Panc1 (cell line): Measurements from ENCODE around the gene YAP1. TPM values are rescaled to one million over a fixed set of nuclear protein-coding genes. Genes with fewer than 3 reads are reported as not detected.

ENCODE experiments used
- ATAC-seq: fragments of 200-7000 bp; cut with Tn5 transposase; 2 replicates; pipeline ENCODE4 v1.9.1; 2020; ENCODE audit warnings: mild to moderate bottlenecking, moderate library complexity
- BruUV-seq: library from RNA; stranded (reverse); fragments of 400-500 nt; replicated peaks from 2 replicates; lab custom pipeline; 2021; lab: Mats Ljungman, UMichigan
- CTCF ChIA-PET: fragments of 300-600 bp; sonication (Branson Sonifier 250); formaldehyde crosslinking; loops from one replicate; lab custom pipeline; 2022; ENCODE audit warnings: antibody characterized with exemption; lab: Charles Lee
- POLR2A ChIA-PET: fragments of 300-600 bp; sonication (Branson Sonifier 250); formaldehyde crosslinking; loops from one replicate; lab custom pipeline; 2022; ENCODE audit warnings: antibody characterized with exemption; lab: Charles Lee
- DNase-seq: peaks from one replicate; pipeline ENCODE4 v3.0.0-alpha.2; 2010; ENCODE audit warnings: low read depth, low spot score
- H3K27ac ChIP-seq: 2 replicates; pipeline ENCODE4 v1.5.1; 2011; ENCODE audit warnings: mild to moderate bottlenecking, low read length, inconsistent platforms
- H3K27me3 ChIP-seq: fragments of 200-500 bp; sonication (Bioruptor generic); 2 replicates; pipeline ENCODE4 v1.6.0; 2014; ENCODE audit warnings: low read length, inconsistent platforms; ENCODE audit not compliant: control insufficient read depth, insufficient read depth
- H3K36me3 ChIP-seq: fragments of 200-500 bp; sonication (Bioruptor generic); 2 replicates; pipeline ENCODE4 v1.5.1; 2014; ENCODE audit warnings: inconsistent platforms, mild to moderate bottlenecking, low read length, moderate library complexity; ENCODE audit not compliant: control insufficient read depth, insufficient read depth
- H3K4me1 ChIP-seq: 2 replicates; pipeline ENCODE4 v1.5.1; 2011; ENCODE audit warnings: inconsistent platforms, mild to moderate bottlenecking, low read length, moderate library complexity; ENCODE audit not compliant: control insufficient read depth, insufficient read depth
- H3K4me3 ChIP-seq, 2 experiments: 2 replicates each; pipeline ENCODE4 v1.5.1; 2011 to 2012; ENCODE audit warnings: low read depth in 2 of 2, low read length in 2 of 2, mild to moderate bottlenecking in 2 of 2, inconsistent platforms in 1 of 2, moderate library complexity in 1 of 2
- H3K9me3 ChIP-seq: fragments of 200-500 bp; sonication (Bioruptor generic); 2 replicates; pipeline ENCODE4 v1.5.1; 2014; ENCODE audit warnings: low read depth, mild to moderate bottlenecking, inconsistent platforms, low read length, moderate library complexity; ENCODE audit not compliant: control insufficient read depth, insufficient read depth
- CTCF ChIP-seq: fragments of 450-650 bp; IDR thresholded peaks from 2 replicates; pipeline ENCODE4 v1.5.1; 2017; ENCODE audit warnings: mild to moderate bottlenecking
- POLR2AphosphoS5 ChIP-seq: IDR thresholded peaks from 2 replicates; pipeline ENCODE4 v1.6.1; 2012; ENCODE audit warnings: mild to moderate bottlenecking, low read depth, low read length, moderate library complexity
- REST ChIP-seq, 2 experiments: IDR thresholded peaks; 2 replicates each; pipeline ENCODE4 v1.6.1; 2011 to 2012; ENCODE audit warnings: low read depth in 2 of 2, control low read depth in 1 of 2, low read length in 1 of 2, mild to moderate bottlenecking in 1 of 2, moderate library complexity in 1 of 2; ENCODE audit not compliant: insufficient read depth in 1 of 2
- SIN3A ChIP-seq: IDR thresholded peaks from 2 replicates; pipeline ENCODE4 v1.6.1; 2012; ENCODE audit warnings: low read depth, mild to moderate bottlenecking, low read length, moderate library complexity, borderline replicate concordance; ENCODE audit not compliant: insufficient read depth
- TCF7L2 ChIP-seq: IDR thresholded peaks from 2 replicates; pipeline ENCODE4 v1.6.1; 2011; ENCODE audit warnings: mild to moderate bottlenecking, low read depth, low read length, inconsistent platforms
- in situ Hi-C: cut with HindIII; loops from 2 replicates; pipeline ENCODE4 v1.10.0; 2016; ENCODE audit warnings: low sequenced_read_pairs, low pct_unique_long_range_greater_than_20kb
- intact Hi-C: fragments of 100-400 bp; cut with micrococcal nuclease; formaldehyde crosslinking; loops from one replicate; pipeline ENCODE4 v1.10.0; 2022; ENCODE audit not compliant: unreplicated experiment
- total RNA-seq: library from RNA; stranded (reverse); gene quantifications from one replicate; pipeline ENCODE4 v1.2.1, GENCODE V29; 2021; ENCODE audit not compliant: unreplicated experiment

Gene YAP1
- total RNA-seq, 1 experiment from 2014 or later, result 158 TPM

- H3K4me3 ChIP-seq, result no peak overlapping the region
- in situ Hi-C loops (no loop called here), intact Hi-C loops (no loop called here)
- H3K36me3 ChIP-seq, result peaks cover 2% of the 10 kb centered on the region; the same call in 1 of the 2 replicates
- no peaks in the 10 kb centered on the region for H3K9me3 ChIP-seq
- no peak for DNase-seq
- no peak overlapping the region for H3K27ac ChIP-seq
- no peak for ATAC-seq
- H3K4me1 ChIP-seq, result 0 out of 2 replicates have a peak, but pooled peaks cover 2% of the 10 kb centered on the region
- CTCF ChIA-PET, result no interaction called here
- no peaks in the 10 kb centered on the region for H3K27me3 ChIP-seq
- POLR2A ChIA-PET, result no interaction called here
- no TSS peak for BruUV-seq
- no peak for TF ChIP-seq POLR2AphosphoS5
- TF ChIP-seq TCF7L2, result no peak
- TF ChIP-seq CTCF, result no peak
- TF ChIP-seq SIN3A, result no peak
- TF ChIP-seq REST (IDR thresholded peaks at IDR 0.05; ENCODE audit: insufficient read depth in 1 of 2, low read depth in 2 of 2, low read length in 1 of 2), result no peak
Observed at GRCh38 chr11:102237096-102237735, 127.0 kb downstream of the YAP1 start.

GRCh38 chr11:102238391-102238821 lies 128.2 kb downstream of the YAP1 start:
- CTCF ChIA-PET, result no interaction called here
- TF ChIP-seq TCF7L2, result no peak
- no peak for TF ChIP-seq SIN3A
- TF ChIP-seq REST (IDR thresholded peaks at IDR 0.05; ENCODE audit: insufficient read depth in 1 of 2, low read depth in 2 of 2, low read length in 1 of 2), result no peak
- TF ChIP-seq POLR2AphosphoS5, result no peak; the same call in 1 of the 2 replicates
- no peak for TF ChIP-seq CTCF
- in situ Hi-C loops (no loop called here), intact Hi-C loops (no loop called here)
- ATAC-seq, result 0 out of 2 replicates have a peak, but pooled peaks have one; percentile 9
- Histone ChIP-seq H3K27ac (no peak overlapping the region), H3K9me3 (no peaks in the 10 kb centered on the region), H3K36me3 (no peaks in the 10 kb centered on the region), H3K4me1 (0 out of 2 replicates have a peak, but pooled peaks cover 2% of the 10 kb centered on the region), H3K27me3 (no peaks in the 10 kb centered on the region), H3K4me3 (no peak overlapping the region)
- POLR2A ChIA-PET, result no interaction called here
- DNase-seq, result no peak
- no TSS peak for BruUV-seq
